Endothelial cell of umbilical vein (primary cell): ENCODE results near the gene BCO2. TPM values are rescaled to one million over a fixed set of nuclear protein-coding genes. Genes with fewer than 3 reads are reported as not detected.

Experiments used
- BruUV-seq: library from RNA; stranded (reverse); fragments of 400-500 nt; replicated peaks from 2 replicates; lab custom pipeline; 2021; lab: Mats Ljungman, UMichigan
- CTCF ChIA-PET: fragments of 300-600, 350-600 bp; sonication (Branson Sonifier 250); formaldehyde crosslinking; loops from one replicate; lab custom pipeline; 2021; ENCODE audit warnings: antibody characterized with exemption, inconsistent platforms; lab: Charles Lee
- POLR2A ChIA-PET: fragments of 300-600, 350-600 bp; sonication (Branson Sonifier 250); formaldehyde crosslinking; loops from one replicate; lab custom pipeline; 2021; ENCODE audit warnings: antibody characterized with exemption, inconsistent platforms; lab: Charles Lee
- DNase-seq: peaks from one replicate; pipeline ENCODE4 v3.0.0-alpha.2; 2011; ENCODE audit warnings: low read depth, low spot score
- FAIRE-seq: peaks from 2 replicates; lab custom pipeline; 2011; peaks lifted over from hg19 to GRCh38; lab: Jason Lieb, UNC
- H2AFZ ChIP-seq: 2 replicates; pipeline ENCODE4 v1.6.0; 2012; ENCODE audit warnings: low read depth, low read length, control low read depth, inconsistent platforms
- H3K27ac ChIP-seq: 2 replicates; pipeline ENCODE4 v1.5.1; 2011; ENCODE audit warnings: low read depth, mild to moderate bottlenecking, control low read depth, low read length, moderate library complexity; ENCODE audit not compliant: insufficient read depth
- H3K27me3 ChIP-seq, 2 experiments: 2 replicates each; pipeline versions ENCODE4 v1.6.0 to v1.6.1; 2011; ENCODE audit warnings: low read length in 2 of 2, mixed read lengths in 1 of 2; ENCODE audit not compliant: control insufficient read depth in 2 of 2, insufficient read depth in 2 of 2
- H3K36me3 ChIP-seq, 2 experiments: 2 replicates in 1 of 2; 3 replicates in 1 of 2; pipeline ENCODE4 v1.5.1; 2011; ENCODE audit warnings: low read length in 2 of 2, mild to moderate bottlenecking in 1 of 2, moderate library complexity in 1 of 2; ENCODE audit not compliant: control insufficient read depth in 2 of 2, insufficient read depth in 2 of 2; ENCODE audit errors: extremely low read depth in 1 of 2
- H3K4me1 ChIP-seq: 3 replicates; pipeline ENCODE4 v1.5.1; 2011; ENCODE audit warnings: mild to moderate bottlenecking, low read length; ENCODE audit not compliant: control insufficient read depth, insufficient read depth; ENCODE audit errors: extremely low read depth
- H3K4me2 ChIP-seq: 2 replicates; pipeline ENCODE4 v1.6.1; 2011; ENCODE audit warnings: low read length, control low read depth, mixed read lengths; ENCODE audit not compliant: insufficient read depth
- H3K4me3 ChIP-seq, 3 experiments: fragments of 200-600 bp in 1 of 3; sonication (generic), shearing (Covaris generic) in 1 of 3; replicated peaks in 1 of 3; 2 replicates each; pipeline ENCODE4 v1.5.1; 2011 to 2016; ENCODE audit warnings: control low read depth in 3 of 3, low read length in 3 of 3, mild to moderate bottlenecking in 2 of 3, inconsistent platforms in 1 of 3, low read depth in 1 of 3, moderate library complexity in 1 of 3; ENCODE audit not compliant: insufficient read depth in 1 of 3
- H3K79me2 ChIP-seq: 2 replicates; pipeline ENCODE4 v1.6.0; 2012; ENCODE audit warnings: low read length, inconsistent platforms; ENCODE audit not compliant: control insufficient read depth, insufficient read depth
- H3K9ac ChIP-seq: replicated peaks from 2 replicates; pipeline ENCODE3; 2011; ENCODE audit warnings: low read length, control low read depth; ENCODE audit not compliant: insufficient read depth; ENCODE audit errors: extremely low read depth
- H3K9me1 ChIP-seq: replicated peaks from 3 replicates; pipeline ENCODE4 v1.6.0; 2011; ENCODE audit warnings: mild to moderate bottlenecking, low read length; ENCODE audit not compliant: control insufficient read depth, insufficient read depth; ENCODE audit errors: extremely low read depth
- H3K9me3 ChIP-seq: replicated peaks from 2 replicates; pipeline ENCODE4 v1.5.1; 2012; ENCODE audit warnings: low read length, inconsistent platforms; ENCODE audit not compliant: control insufficient read depth, insufficient read depth
- H4K20me1 ChIP-seq: replicated peaks from 2 replicates; pipeline ENCODE3; 2011; ENCODE audit warnings: mild to moderate bottlenecking, low read length; ENCODE audit not compliant: control insufficient read depth, insufficient read depth; ENCODE audit errors: extremely low read depth
- FOS ChIP-seq: IDR thresholded peaks from 2 replicates; pipeline ENCODE4 v1.6.1; 2011; ENCODE audit warnings: mild to moderate bottlenecking, low read length, moderate library complexity, borderline replicate concordance; ENCODE audit not compliant: insufficient read depth
- GATA2 ChIP-seq: IDR thresholded peaks from 2 replicates; pipeline ENCODE4 v1.7.0; 2011; ENCODE audit warnings: low read depth, mild to moderate bottlenecking, moderate library complexity, mixed read lengths, low read length; ENCODE audit not compliant: insufficient read length, insufficient read depth
- POLR2AphosphoS5 ChIP-seq: IDR thresholded peaks from 2 replicates; pipeline ENCODE4 v1.6.1; 2012; ENCODE audit warnings: low read depth, mild to moderate bottlenecking, control low read depth, low read length, moderate library complexity; ENCODE audit not compliant: insufficient read depth
- dilution Hi-C: fragments of 300-500 bp; cut with MboI; formaldehyde crosslinking; loops from one replicate; pipeline ENCODE4 v1.15.0; 2019; ENCODE audit warnings: low sequenced_read_pairs; ENCODE audit not compliant: extremely low pct_ligation_motif_present
- intact Hi-C: fragments of 100-400 bp; cut with micrococcal nuclease; formaldehyde crosslinking; loops from one replicate; pipeline ENCODE4 v1.10.0; 2022
- polyA plus RNA-seq, 4 experiments: library from polyadenylated mRNA; depleted of rRNA in 3 of 4; stranded (reverse) in 3 of 4; unstranded in 1 of 4; fragments of >200 nt; gene quantifications; 2 replicates each; pipeline versions ENCODE4 v1.2.1 to v1.2.3, GENCODE V29; 2011 to 2012; ENCODE audit warnings: missing spikeins in 1 of 4
- total RNA-seq: library from RNA; stranded (reverse); gene quantifications from 2 replicates; pipeline ENCODE4 v1.2.3, GENCODE V29; 2021
- TF ChIP-seq, protein P1 (sequence below), 2 donors: IDR thresholded peaks; 1 replicate in 1 of 2; 2 replicates in 1 of 2; pipeline ENCODE4 v1.5.1; 2011; ENCODE audit warnings: low read length in 2 of 2, mild to moderate bottlenecking in 2 of 2, moderate library complexity in 2 of 2, control low read depth in 1 of 2, inconsistent platforms in 1 of 2, low read depth in 1 of 2; ENCODE audit not compliant: insufficient read depth in 1 of 2; ENCODE audit errors: extremely low read depth in 1 of 2
- TF ChIP-seq, protein P2 (sequence below): IDR thresholded peaks from 2 replicates; pipeline ENCODE4 v1.6.1; 2011; ENCODE audit not compliant: insufficient read depth, insufficient read length

The BCO2 gene
- total and polyA plus RNA-seq, 2 donors (not counting 3 experiments of a cell fraction or from before 2014, with no cell fraction given) = 0.58 to 1.9 TPM

DNA sequence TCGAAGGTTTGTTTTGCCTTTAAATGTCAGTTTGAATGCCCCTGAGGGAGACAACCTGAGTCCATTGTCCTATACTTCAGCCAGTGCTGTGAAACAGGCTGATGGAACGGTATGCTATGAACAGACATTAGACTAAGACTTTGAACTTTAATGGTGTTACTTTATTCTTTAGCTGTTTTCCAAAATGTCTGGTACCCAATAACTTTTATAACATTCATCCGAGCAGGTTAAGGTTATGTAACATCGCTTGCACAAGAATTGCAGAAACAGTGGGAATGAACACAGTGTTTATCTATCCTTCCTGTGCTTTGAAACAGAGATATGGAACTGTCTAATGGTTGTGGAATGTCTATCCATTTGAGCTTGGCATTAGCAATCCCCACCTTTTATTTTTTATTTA, 38.4 kb downstream of the BCO2 start:
- no TSS peak for BruUV-seq
- no peak for TF ChIP-seq POLR2AphosphoS5
- no peak for TF ChIP-seq GATA2
- TF ChIP-seq FOS = no peak
- TF ChIP-seq, protein P1, sequence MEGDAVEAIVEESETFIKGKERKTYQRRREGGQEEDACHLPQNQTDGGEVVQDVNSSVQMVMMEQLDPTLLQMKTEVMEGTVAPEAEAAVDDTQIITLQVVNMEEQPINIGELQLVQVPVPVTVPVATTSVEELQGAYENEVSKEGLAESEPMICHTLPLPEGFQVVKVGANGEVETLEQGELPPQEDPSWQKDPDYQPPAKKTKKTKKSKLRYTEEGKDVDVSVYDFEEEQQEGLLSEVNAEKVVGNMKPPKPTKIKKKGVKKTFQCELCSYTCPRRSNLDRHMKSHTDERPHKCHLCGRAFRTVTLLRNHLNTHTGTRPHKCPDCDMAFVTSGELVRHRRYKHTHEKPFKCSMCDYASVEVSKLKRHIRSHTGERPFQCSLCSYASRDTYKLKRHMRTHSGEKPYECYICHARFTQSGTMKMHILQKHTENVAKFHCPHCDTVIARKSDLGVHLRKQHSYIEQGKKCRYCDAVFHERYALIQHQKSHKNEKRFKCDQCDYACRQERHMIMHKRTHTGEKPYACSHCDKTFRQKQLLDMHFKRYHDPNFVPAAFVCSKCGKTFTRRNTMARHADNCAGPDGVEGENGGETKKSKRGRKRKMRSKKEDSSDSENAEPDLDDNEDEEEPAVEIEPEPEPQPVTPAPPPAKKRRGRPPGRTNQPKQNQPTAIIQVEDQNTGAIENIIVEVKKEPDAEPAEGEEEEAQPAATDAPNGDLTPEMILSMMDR (IDR thresholded peaks at IDR 0.05; ENCODE audit: extremely low read depth in 1 of 2, insufficient read depth in 1 of 2, low read depth in 1 of 2, low read length in 2 of 2) = no peak
- TF ChIP-seq, protein P2, sequence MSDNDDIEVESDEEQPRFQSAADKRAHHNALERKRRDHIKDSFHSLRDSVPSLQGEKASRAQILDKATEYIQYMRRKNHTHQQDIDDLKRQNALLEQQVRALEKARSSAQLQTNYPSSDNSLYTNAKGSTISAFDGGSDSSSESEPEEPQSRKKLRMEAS = no peak
- no peaks in the 10 kb centered on the region for H3K27me3 ChIP-seq
- ChIA-PET POLR2A (no interaction called here), CTCF (interaction anchor here (0.7 to 13.6 kb wide), 3 partner anchors 66 to 101 kb away, joined by 3 to 540 read pairs (median 4); no protein-coding TSS in a partner anchor)
- no peaks in the 10 kb centered on the region for H3K9me3 ChIP-seq
- H3K9me1 ChIP-seq = no peaks in the 10 kb centered on the region
- no peaks in the 10 kb centered on the region for H3K36me3 ChIP-seq
- FAIRE-seq (peak; percentile 15), DNase-seq (no peak)
- no peaks in the 10 kb centered on the region for H3K4me1 ChIP-seq
- no peak overlapping the region for H3K4me3 ChIP-seq
- H2AFZ ChIP-seq = no peak overlapping the region
- no peak overlapping the region for H3K27ac ChIP-seq
- H3K4me2 ChIP-seq = no peak overlapping the region
- no peaks in the 10 kb centered on the region for H3K79me2 ChIP-seq
- H4K20me1 ChIP-seq = no peaks in the 10 kb centered on the region
- intact Hi-C loops = no loop called here
- dilution Hi-C loops = no loop called here
- H3K9ac ChIP-seq = no peak overlapping the region
